SH-SY5Y (cell line): ENCODE data around the gene JAKMIP2.

Source experiments
- GATA2 ChIP-seq: IDR thresholded peaks from 2 replicates; pipeline ENCODE4 v1.6.1; 2011; ENCODE audit warnings: mild to moderate bottlenecking, low read depth, low read length
- GATA3 ChIP-seq: IDR thresholded peaks from 2 replicates; pipeline ENCODE4 v1.6.1; 2011; ENCODE audit warnings: low read depth, mild to moderate bottlenecking, low read length, moderate library complexity

- no peak for TF ChIP-seq GATA2
- no peak for TF ChIP-seq GATA3
Observed at GRCh38 chr5:147690595-147690994, 91.9 kb downstream of the JAKMIP2 start.
